ENCODE results near the gene RAVER2. TPM values are rescaled to one million over a fixed set of nuclear protein-coding genes. Genes with fewer than 3 reads are reported as not detected.
A peak's percentile ranks its signal among the peaks of the same experiment; 100 is the strongest.

Gene RAVER2
- total RNA-seq, 1 experiment from 2014 or later: 13.3 TPM

DNA sequence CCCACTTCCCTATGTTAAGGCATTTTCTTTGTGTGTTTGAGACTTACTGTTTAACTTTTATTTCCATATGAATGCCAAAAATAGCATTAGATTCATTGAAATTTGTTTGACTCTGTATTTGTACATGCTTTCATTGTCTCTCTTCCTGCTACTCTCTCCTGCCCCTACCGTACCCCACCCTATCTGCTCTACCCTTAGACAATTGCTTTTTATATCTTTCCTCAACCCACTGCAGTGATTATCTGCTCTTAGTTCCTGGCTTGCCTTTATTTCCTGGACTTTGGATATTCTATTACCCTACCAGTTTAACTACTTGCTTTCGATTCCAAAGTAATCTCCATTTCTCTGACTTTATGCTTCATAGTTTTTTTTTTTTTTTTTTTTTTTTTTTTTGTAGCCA, 10.5 kb downstream of the RAVER2 start:
- TF ChIP-seq, protein P1, sequence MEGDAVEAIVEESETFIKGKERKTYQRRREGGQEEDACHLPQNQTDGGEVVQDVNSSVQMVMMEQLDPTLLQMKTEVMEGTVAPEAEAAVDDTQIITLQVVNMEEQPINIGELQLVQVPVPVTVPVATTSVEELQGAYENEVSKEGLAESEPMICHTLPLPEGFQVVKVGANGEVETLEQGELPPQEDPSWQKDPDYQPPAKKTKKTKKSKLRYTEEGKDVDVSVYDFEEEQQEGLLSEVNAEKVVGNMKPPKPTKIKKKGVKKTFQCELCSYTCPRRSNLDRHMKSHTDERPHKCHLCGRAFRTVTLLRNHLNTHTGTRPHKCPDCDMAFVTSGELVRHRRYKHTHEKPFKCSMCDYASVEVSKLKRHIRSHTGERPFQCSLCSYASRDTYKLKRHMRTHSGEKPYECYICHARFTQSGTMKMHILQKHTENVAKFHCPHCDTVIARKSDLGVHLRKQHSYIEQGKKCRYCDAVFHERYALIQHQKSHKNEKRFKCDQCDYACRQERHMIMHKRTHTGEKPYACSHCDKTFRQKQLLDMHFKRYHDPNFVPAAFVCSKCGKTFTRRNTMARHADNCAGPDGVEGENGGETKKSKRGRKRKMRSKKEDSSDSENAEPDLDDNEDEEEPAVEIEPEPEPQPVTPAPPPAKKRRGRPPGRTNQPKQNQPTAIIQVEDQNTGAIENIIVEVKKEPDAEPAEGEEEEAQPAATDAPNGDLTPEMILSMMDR (conservative IDR thresholded peaks at IDR 0.05): no peak
- H3K79me1 ChIP-seq (ENCODE audit: insufficient read depth, low read depth, low read length, poor library complexity, severe bottlenecking): no peaks in the 10 kb centered on the region
- H2BK15ac ChIP-seq (ENCODE audit: low read depth, low read length): no peak overlapping the region
- WGBS (ENCODE audit: extremely low coverage, insufficient read length, low lambda C conversion rate): no CpG with 5 or more reads among the region's 2 CpGs
- H3K9me3 ChIP-seq (ENCODE audit: control insufficient read depth, low read depth, low read length): no peaks in the 10 kb centered on the region
- no peak overlapping the region for H4K91ac ChIP-seq (ENCODE audit: insufficient read length, low read depth, low read length)
- H3K36me3 Mint-ChIP-seq (ENCODE audit: insufficient read depth in 1 of 3, low read depth in 3 of 3): peaks cover 0 to 10% (median 5%) of the 10 kb centered on the region in 3 experiments; a peak in 4 of 7 replicates
- H3K14ac ChIP-seq (ENCODE audit: insufficient read depth, low read length): no peak overlapping the region
- no peak overlapping the region for H2BK12ac ChIP-seq (ENCODE audit: insufficient read length, low read depth, low read length)
- H3K4me2 ChIP-seq (ENCODE audit: insufficient read depth, insufficient read length, low read length): no peak overlapping the region
- H4K5ac ChIP-seq (ENCODE audit: insufficient read length, low read depth, low read length): no peak overlapping the region
- no peak overlapping the region for H4K8ac ChIP-seq (replicated peaks; ENCODE audit: insufficient read length, low read depth, low read length)
- no peak overlapping the region for H3K23ac ChIP-seq (ENCODE audit: insufficient read length, low read depth, low read length)
- H3K79me2 ChIP-seq (ENCODE audit: insufficient read depth, low read length): no peaks in the 10 kb centered on the region; the same call in 1 of the 2 replicates
- H3K4me3 Mint-ChIP-seq: peak overlapping the region in 1 of 2 experiments; percentile 9; a peak in 1 of 5 replicates
- no peak overlapping the region for H2AK5ac ChIP-seq (ENCODE audit: insufficient read length, low read length)
- no peaks in the 10 kb centered on the region for H3K4me1 ChIP-seq (ENCODE audit: insufficient read depth, low read length)
- H2BK20ac ChIP-seq (ENCODE audit: low read depth, low read length, poor library complexity, severe bottlenecking): no peak overlapping the region
- no peaks in the 10 kb centered on the region for H4K20me1 ChIP-seq (ENCODE audit: control insufficient read depth, insufficient read depth, insufficient read length)
- H3K23me2 ChIP-seq (ENCODE audit: insufficient read length, low read depth, low read length, poor library complexity, severe bottlenecking): no peaks in the 10 kb centered on the region
- no peak overlapping the region for H2BK120ac ChIP-seq (ENCODE audit: low read depth, low read length, poor library complexity, severe bottlenecking)
- no peak overlapping the region for H3K27ac ChIP-seq (ENCODE audit: insufficient read length, low read depth, low read length)
- DNase-seq: no peak
- H3K56ac ChIP-seq (ENCODE audit: insufficient read length, low read depth, low read length): no peak overlapping the region
- no peak overlapping the region for H2BK5ac ChIP-seq (ENCODE audit: insufficient read length, low read length)
- no peak overlapping the region for H2AFZ ChIP-seq (ENCODE audit: low read length)
- H3K18ac ChIP-seq (ENCODE audit: insufficient read length, low read depth, low read length): no peak overlapping the region
- H3K4ac ChIP-seq (ENCODE audit: low read depth, low read length): no peak overlapping the region
- H3K9ac ChIP-seq (ENCODE audit: extremely low read depth, insufficient read length, low read length): no peak overlapping the region
- no peaks in the 10 kb centered on the region for H3K27me3 Mint-ChIP-seq (ENCODE audit: low read depth)
- H3T11ph ChIP-seq (ENCODE audit: low read length): no peak overlapping the region
- H3K9me3 Mint-ChIP-seq: peaks cover 2 to 4% of the 10 kb centered on the region in 2 experiments; a peak in 2 of 5 replicates
- no peak overlapping the region for H3K27ac Mint-ChIP-seq
- H3K4me1 Mint-ChIP-seq: peaks cover 16 to 17% of the 10 kb centered on the region in 2 experiments
- no peaks in the 10 kb centered on the region for H3K27me3 ChIP-seq (ENCODE audit: insufficient read depth, low read length)

Data from H9 (cell line).